Pancreas (tissue), 10 donors: ENCODE results near the gene LBX1. TPM values are rescaled to one million over a fixed set of nuclear protein-coding genes. Genes with fewer than 3 reads are reported as not detected.
A peak's percentile ranks its signal among the peaks of the same experiment; 100 is the strongest.

ENCODE experiments used
- ATAC-seq, 4 donors: fragments of 200-7000 bp; cut with Tn5 transposase; one replicate each; pipeline versions ENCODE4 v1.8.0 to v1.9.1; 2020; ENCODE audit warnings: mild to moderate bottlenecking in 4 of 4, moderate library complexity in 4 of 4
- DNase-seq, 6 donors: peaks; one replicate each; pipeline ENCODE4 v3.0.0-alpha.2; 2020
- FAIRE-seq: peaks from 2 replicates; lab custom pipeline; 2012; peaks lifted over from hg19 to GRCh38; lab: Jason Lieb, UNC
- H3K27ac ChIP-seq, 4 donors: fragments of 200-600 bp; sonication (generic); 1 replicate in 3 of 4; 2 replicates in 1 of 4; pipeline versions ENCODE4 v1.5.0 to v1.8.0; 2020
- H3K27me3 ChIP-seq, 4 donors: fragments of 200-600 bp; one replicate each; pipeline ENCODE4 v1.8.0; 2021
- H3K36me3 ChIP-seq, 3 donors: fragments of 200-600 bp; sonication (generic) in 1 of 3; one replicate each; pipeline versions ENCODE4 v1.5.0 to v1.8.0; 2020 to 2021
- H3K4me1 ChIP-seq, 3 donors: fragments of 200-600 bp; one replicate each; pipeline ENCODE4 v1.8.0; 2021
- H3K4me3 ChIP-seq, 4 donors: fragments of 200-600 bp; sonication (generic) in 2 of 4; one replicate each; pipeline versions ENCODE4 v1.5.0 to v1.8.0; 2020 to 2021
- H3K9me3 ChIP-seq, 4 donors: fragments of 200-600 bp; one replicate each; pipeline ENCODE4 v1.8.0; 2021
- WGBS, 2 donors: extraction: QIAGEN DNeasy Blood & Tissue Kit; methylation state at CpG; one replicate each; pipeline ENCODE4 v1.1.7; 2013; 5-methylcytosine and 5-hydroxymethylcytosine counted together
- intact Hi-C, 3 donors: fragments of 100-400 bp; cut with DNase I; formaldehyde crosslinking; loops; one replicate each; pipeline versions ENCODE4 v1.11.1 to v1.14.2; 2022
- polyA plus RNA-seq, 2 donors: library from polyadenylated mRNA; stranded (reverse); fragments of 200-250 nt; gene quantifications; one replicate each; pipeline ENCODE4 v1.2.3, GENCODE V29; 2013
- total RNA-seq, 6 donors: library from RNA; stranded (reverse); fragmentation: NEBNext Ultra II Directional in 4 of 6; extraction: Animal tissue kit (Norgen Biotek cat#: 25700) in 4 of 6; gene quantifications; one replicate each; pipeline versions ENCODE4 v1.2.1 to v1.2.4, GENCODE V29; 2021 to 2023
- TF ChIP-seq, protein P1 (sequence below), 4 donors: fragments of 200-600 bp; sonication (generic) in 3 of 4; IDR thresholded peaks; one replicate each; pipeline versions ENCODE4 v1.5.0 to v1.8.0; 2021; ENCODE audit warnings: antibody characterized with exemption in 4 of 4
- donor health status: healthy with polysubstance abuse.
- donor health status: DM: no; HTN: no; CAD: no; lungs with moderate emphysema.
- donor health status: DM: no; HTN: no; CAD: no.
- donor health status: control.
- donor health status: control.
- donor health status: Bipolar disorder and iron deficiency.
- donor health status: DM: yes; HTN: yes; CAD: no.
- donor health status: DM: no; HTN: no; CAD: no.
- donor health status: DM: no; HTN: no; CAD: no.
- donor health status: DM: yes; HTN: yes; CAD: no.

Gene LBX1
- total and polyA plus RNA-seq, 8 donors: not detected

DNA sequence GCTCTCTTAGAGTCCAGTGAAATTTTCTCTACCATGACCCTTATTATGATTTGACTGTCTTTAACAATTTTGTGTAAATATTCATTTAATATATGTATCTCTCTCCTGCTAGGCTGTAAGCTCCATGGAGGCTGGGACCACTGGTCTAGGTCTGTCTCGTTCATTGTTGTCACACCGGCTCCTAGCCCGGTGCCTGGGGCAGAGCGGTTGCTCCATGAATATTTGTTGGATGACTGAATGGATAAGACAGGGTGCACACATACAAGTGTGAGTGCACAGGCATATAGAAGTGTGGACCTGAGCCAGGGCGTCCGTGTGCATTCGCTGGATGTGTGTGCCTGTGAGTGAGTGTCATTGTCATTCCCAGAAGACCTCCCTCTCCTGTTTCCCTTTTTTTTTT is 20.9 kb upstream of the LBX1 start:
- Histone ChIP-seq H3K4me1 (no peaks in the 10 kb centered on the region), H3K9me3 (no peaks in the 10 kb centered on the region), H3K36me3 (no peaks in the 10 kb centered on the region), H3K27ac (no peak overlapping the region), H3K27me3 (no peaks in the 10 kb centered on the region), H3K4me3 (no peak overlapping the region)
- TF ChIP-seq, protein P1, sequence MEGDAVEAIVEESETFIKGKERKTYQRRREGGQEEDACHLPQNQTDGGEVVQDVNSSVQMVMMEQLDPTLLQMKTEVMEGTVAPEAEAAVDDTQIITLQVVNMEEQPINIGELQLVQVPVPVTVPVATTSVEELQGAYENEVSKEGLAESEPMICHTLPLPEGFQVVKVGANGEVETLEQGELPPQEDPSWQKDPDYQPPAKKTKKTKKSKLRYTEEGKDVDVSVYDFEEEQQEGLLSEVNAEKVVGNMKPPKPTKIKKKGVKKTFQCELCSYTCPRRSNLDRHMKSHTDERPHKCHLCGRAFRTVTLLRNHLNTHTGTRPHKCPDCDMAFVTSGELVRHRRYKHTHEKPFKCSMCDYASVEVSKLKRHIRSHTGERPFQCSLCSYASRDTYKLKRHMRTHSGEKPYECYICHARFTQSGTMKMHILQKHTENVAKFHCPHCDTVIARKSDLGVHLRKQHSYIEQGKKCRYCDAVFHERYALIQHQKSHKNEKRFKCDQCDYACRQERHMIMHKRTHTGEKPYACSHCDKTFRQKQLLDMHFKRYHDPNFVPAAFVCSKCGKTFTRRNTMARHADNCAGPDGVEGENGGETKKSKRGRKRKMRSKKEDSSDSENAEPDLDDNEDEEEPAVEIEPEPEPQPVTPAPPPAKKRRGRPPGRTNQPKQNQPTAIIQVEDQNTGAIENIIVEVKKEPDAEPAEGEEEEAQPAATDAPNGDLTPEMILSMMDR (IDR thresholded peaks at IDR 0.05): no peak
- intact Hi-C loops: no loop called here
- DNase-seq: no peak
- no peak for FAIRE-seq
- no peak for ATAC-seq
- 57 to 62% methylated on average over 7 of the region's 7 CpGs for WGBS, 2 donors

DNA sequence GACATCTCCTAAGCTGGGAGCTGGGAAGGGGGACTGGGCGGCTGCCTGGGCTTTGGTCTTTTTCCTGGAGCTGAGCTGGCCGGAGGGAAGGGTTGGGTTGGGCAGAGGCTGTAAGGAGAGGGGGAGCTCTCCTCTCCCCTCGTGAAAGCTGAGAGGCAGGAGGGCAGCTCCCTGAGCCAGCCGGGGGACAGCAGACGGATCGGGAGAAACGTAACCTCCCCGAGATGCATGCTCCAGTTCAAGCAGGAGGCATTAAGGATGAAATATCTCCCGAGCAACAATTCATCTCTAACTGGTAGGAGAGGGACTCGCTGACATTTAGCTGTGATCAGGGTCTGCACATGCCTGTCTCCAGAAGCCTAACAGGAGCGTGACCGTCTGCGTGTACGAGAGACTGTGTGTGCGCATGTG is 19.9 kb upstream of the LBX1 start:
- no peaks in the 10 kb centered on the region for H3K4me1 ChIP-seq
- H3K27me3 ChIP-seq: no peaks in the 10 kb centered on the region
- WGBS, 2 donors: 32 to 41% methylated on average over 15 of the region's 15 CpGs

DNA sequence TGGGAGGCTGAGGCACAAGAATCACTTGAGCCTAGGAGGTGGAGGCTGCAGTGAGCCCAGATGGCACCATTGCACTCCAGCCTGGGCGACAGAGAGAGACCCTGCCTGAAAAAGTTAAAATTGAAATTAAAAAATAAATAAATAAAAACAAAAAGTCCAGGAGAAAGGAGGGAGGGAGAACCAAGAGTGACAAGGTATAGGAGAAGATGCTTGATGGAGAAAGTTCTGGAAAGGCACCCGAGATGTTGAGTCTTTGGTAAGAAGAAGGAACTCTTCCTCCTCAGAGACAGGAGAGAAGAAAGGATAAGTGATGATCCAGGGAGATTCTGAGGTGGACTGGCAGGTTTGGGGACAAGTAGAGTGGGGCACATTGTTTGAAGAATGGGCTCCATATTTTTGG is 17.4 kb upstream of the LBX1 start:
- Histone ChIP-seq H3K27ac (no peak overlapping the region), H3K4me3 (no peak overlapping the region), H3K36me3 (no peaks in the 10 kb centered on the region), H3K4me1 (no peaks in the 10 kb centered on the region), H3K9me3 (no peaks in the 10 kb centered on the region), H3K27me3 (no peaks in the 10 kb centered on the region)
- FAIRE-seq: no peak
- ATAC-seq: no peak
- TF ChIP-seq, protein P1 (IDR thresholded peaks at IDR 0.05): no peak
- 68 to 87% methylated on average over 2 of the region's 2 CpGs for WGBS, 2 donors
- intact Hi-C loops: no loop called here
- DNase-seq: no peak

More for the DNA sequence above, 19.9 kb upstream of the LBX1 start:
- H3K36me3 ChIP-seq: no peaks in the 10 kb centered on the region
- FAIRE-seq (no peak), ATAC-seq (no peak), DNase-seq (no peak)
- intact Hi-C loops: no loop called here
- no peak overlapping the region for H3K4me3 ChIP-seq
- no peak overlapping the region for H3K27ac ChIP-seq
- H3K9me3 ChIP-seq: no peaks in the 10 kb centered on the region
- TF ChIP-seq, protein P1 (IDR thresholded peaks at IDR 0.05): no peak

DNA sequence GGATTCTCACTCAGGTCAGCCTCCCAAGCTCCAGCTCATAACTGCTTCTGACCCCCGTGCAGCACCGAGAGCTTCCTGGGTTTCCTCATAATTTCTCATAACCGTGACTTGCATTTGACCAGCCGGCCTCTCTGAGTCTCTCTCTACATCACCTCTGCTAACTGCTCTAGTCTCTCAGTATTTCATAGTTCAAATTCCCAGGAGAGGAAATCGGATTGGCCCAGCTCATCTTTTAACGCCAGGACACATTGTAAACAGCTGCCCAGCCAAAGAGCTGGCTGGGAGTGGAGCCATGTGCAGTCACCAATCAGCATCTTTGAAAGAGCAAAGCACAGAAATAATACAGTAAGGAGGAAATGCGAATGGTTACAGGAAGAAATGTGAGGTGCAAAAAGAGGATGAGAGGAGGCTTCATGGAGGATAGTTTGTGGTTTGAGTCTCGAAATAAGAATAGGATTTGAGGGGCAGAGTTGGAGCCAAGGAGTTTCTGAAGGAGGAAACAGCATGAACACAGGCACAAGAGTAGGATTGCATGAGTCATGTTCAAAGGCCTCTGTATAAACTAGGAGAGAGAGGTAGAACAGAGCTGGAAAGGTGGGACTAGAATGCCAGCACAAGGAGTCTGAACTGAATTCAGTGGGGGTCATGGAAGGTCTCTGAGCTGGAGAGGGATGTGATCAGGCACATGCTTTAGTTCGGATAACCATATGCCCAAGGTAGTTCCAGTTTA is 15.2 kb upstream of the LBX1 start:
- no peaks in the 10 kb centered on the region for H3K4me1 ChIP-seq
- WGBS, 2 donors: 58 to 67% methylated on average over 9 of the region's 9 CpGs
- DNase-seq (no peak), ATAC-seq (peak in 1 of 4 donors; percentile 43), FAIRE-seq (no peak)
- H3K27ac ChIP-seq: no peak overlapping the region
- no peaks in the 10 kb centered on the region for H3K36me3 ChIP-seq
- intact Hi-C loops: no loop called here
- no peak overlapping the region for H3K4me3 ChIP-seq
- TF ChIP-seq, protein P1 (IDR thresholded peaks at IDR 0.05): no peak
- no peaks in the 10 kb centered on the region for H3K9me3 ChIP-seq
- H3K27me3 ChIP-seq: no peaks in the 10 kb centered on the region
